H1 (cell line): ENCODE results near the gene RAB1B.

ENCODE experiments used
- POLR2A ChIP-seq, 2 experiments: IDR thresholded peaks; 1 replicate in 1 of 2; 2 replicates in 1 of 2; pipeline ENCODE4 v1.6.1; 2011; ENCODE audit warnings: low read depth in 2 of 2, low read length in 2 of 2, mild to moderate bottlenecking in 2 of 2; ENCODE audit errors: control extremely low read depth in 1 of 2
- ZNF274 ChIP-seq: IDR thresholded peaks from 2 replicates; pipeline ENCODE4 v1.7.0; 2012; ENCODE audit warnings: low read length, borderline replicate concordance; ENCODE audit errors: extremely low read depth
- TF ChIP-seq, protein P1 (sequence below), 3 experiments: IDR thresholded peaks; 1 replicate in 2 of 3; 2 replicates in 1 of 3; pipeline versions ENCODE4 v1.5.1 to v1.6.1; 2011; ENCODE audit warnings: low read length in 3 of 3, mild to moderate bottlenecking in 3 of 3, inconsistent platforms in 2 of 3, low read depth in 1 of 3, moderate library complexity in 1 of 3; ENCODE audit not compliant: insufficient read depth in 1 of 3; ENCODE audit errors: control extremely low read depth in 1 of 3
- TF ChIP-seq, protein P2 (sequence below): IDR thresholded peaks from 2 replicates; pipeline ENCODE4 v1.6.1; 2012; ENCODE audit warnings: low read length, inconsistent platforms

DNA sequence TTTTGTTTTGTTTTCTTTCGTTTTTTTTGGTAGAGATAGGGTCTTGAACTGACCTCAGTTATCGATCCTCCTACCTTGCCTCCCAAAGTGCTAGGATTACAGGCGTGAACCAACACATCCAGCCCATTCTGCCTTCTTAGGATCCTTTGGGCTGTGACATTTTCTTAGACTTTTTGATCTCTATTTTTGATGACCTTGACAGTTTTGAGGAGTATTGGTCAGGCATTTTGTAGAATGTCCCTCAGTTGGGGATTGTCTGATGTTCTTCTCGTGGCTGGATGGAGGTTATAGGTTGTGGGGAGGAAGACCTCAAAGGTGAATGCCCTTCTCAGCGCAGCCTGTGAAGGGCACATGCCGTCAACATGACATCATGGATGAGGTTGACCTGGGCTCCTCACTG is 19.5 kb upstream of the RAB1B start:
- TF ChIP-seq, protein P1, sequence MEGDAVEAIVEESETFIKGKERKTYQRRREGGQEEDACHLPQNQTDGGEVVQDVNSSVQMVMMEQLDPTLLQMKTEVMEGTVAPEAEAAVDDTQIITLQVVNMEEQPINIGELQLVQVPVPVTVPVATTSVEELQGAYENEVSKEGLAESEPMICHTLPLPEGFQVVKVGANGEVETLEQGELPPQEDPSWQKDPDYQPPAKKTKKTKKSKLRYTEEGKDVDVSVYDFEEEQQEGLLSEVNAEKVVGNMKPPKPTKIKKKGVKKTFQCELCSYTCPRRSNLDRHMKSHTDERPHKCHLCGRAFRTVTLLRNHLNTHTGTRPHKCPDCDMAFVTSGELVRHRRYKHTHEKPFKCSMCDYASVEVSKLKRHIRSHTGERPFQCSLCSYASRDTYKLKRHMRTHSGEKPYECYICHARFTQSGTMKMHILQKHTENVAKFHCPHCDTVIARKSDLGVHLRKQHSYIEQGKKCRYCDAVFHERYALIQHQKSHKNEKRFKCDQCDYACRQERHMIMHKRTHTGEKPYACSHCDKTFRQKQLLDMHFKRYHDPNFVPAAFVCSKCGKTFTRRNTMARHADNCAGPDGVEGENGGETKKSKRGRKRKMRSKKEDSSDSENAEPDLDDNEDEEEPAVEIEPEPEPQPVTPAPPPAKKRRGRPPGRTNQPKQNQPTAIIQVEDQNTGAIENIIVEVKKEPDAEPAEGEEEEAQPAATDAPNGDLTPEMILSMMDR (IDR thresholded peaks at IDR 0.05; ENCODE audit: control extremely low read depth in 1 of 3, insufficient read depth in 1 of 3, low read depth in 1 of 3, low read length in 3 of 3), result no peak
- TF ChIP-seq, protein P2, sequence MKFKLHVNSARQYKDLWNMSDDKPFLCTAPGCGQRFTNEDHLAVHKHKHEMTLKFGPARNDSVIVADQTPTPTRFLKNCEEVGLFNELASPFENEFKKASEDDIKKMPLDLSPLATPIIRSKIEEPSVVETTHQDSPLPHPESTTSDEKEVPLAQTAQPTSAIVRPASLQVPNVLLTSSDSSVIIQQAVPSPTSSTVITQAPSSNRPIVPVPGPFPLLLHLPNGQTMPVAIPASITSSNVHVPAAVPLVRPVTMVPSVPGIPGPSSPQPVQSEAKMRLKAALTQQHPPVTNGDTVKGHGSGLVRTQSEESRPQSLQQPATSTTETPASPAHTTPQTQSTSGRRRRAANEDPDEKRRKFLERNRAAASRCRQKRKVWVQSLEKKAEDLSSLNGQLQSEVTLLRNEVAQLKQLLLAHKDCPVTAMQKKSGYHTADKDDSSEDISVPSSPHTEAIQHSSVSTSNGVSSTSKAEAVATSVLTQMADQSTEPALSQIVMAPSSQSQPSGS, result no peak
- TF ChIP-seq ZNF274 (no peak), POLR2A (IDR thresholded peaks at IDR 0.05; ENCODE audit: control extremely low read depth in 1 of 2, low read depth in 2 of 2, low read length in 2 of 2) (no peak)
